Effector memory CD4-positive, alpha-beta T cell (primary cell): ENCODE measurements around the gene LTBP1.
"Not testable (repeated sequence)": the region's sequence is repeated elsewhere in the genome, so short reads cannot be mapped to it uniquely, and the experiment has no call there.

ENCODE experiments used
- DNase-seq, 3 donors: peaks; one replicate each; pipeline ENCODE4 v3.0.0-alpha.2; 2020
- H3K27ac ChIP-seq: 2 replicates; pipeline ENCODE4 v1.7.0; 2013; ENCODE audit warnings: mild to moderate bottlenecking, low read length, moderate library complexity; ENCODE audit not compliant: insufficient read depth, poor library complexity, severe bottlenecking
- H3K27me3 ChIP-seq: replicated peaks from 2 replicates; pipeline ENCODE4 v1.7.0; 2013; ENCODE audit warnings: mild to moderate bottlenecking, low read length; ENCODE audit not compliant: insufficient read depth, control insufficient read depth, poor library complexity, severe bottlenecking
- H3K36me3 ChIP-seq: 2 replicates; pipeline ENCODE4 v1.7.0; 2013; ENCODE audit warnings: mild to moderate bottlenecking, low read length, moderate library complexity; ENCODE audit not compliant: control insufficient read depth, insufficient read depth
- H3K4me1 ChIP-seq: 2 replicates; pipeline ENCODE4 v1.7.0; 2013; ENCODE audit warnings: low read length, mild to moderate bottlenecking; ENCODE audit not compliant: control insufficient read depth, insufficient read depth, poor library complexity, severe bottlenecking
- H3K4me3 ChIP-seq: 2 replicates; pipeline ENCODE4 v1.7.0; 2013; ENCODE audit warnings: low read length, low read depth, mild to moderate bottlenecking; ENCODE audit not compliant: insufficient read depth, poor library complexity, severe bottlenecking
- H3K9me3 ChIP-seq: 2 replicates; pipeline ENCODE4 v1.7.0; 2013; ENCODE audit warnings: mild to moderate bottlenecking, low read length, moderate library complexity; ENCODE audit not compliant: control insufficient read depth

The LTBP1 gene

GRCh38 chr2:32981612-32982011 lies 34.9 kb downstream of the LTBP1 start:
- no peaks in the 10 kb centered on the region for H3K27me3 ChIP-seq
- DNase-seq = no peak
- H3K27ac ChIP-seq = no peak overlapping the region
- no peaks in the 10 kb centered on the region for H3K9me3 ChIP-seq
- no peaks in the 10 kb centered on the region for H3K36me3 ChIP-seq
- no peaks in the 10 kb centered on the region for H3K4me1 ChIP-seq
- H3K4me3 ChIP-seq = no peak overlapping the region

- not testable (repeated sequence) for H3K36me3 ChIP-seq, DNase-seq, H3K27me3 ChIP-seq, H3K4me1 ChIP-seq, H3K9me3 ChIP-seq, H3K27ac ChIP-seq, H3K4me3 ChIP-seq
Measured at GRCh38 chr2:32983193-32983924, 36.6 kb downstream of the LTBP1 start.

DNA sequence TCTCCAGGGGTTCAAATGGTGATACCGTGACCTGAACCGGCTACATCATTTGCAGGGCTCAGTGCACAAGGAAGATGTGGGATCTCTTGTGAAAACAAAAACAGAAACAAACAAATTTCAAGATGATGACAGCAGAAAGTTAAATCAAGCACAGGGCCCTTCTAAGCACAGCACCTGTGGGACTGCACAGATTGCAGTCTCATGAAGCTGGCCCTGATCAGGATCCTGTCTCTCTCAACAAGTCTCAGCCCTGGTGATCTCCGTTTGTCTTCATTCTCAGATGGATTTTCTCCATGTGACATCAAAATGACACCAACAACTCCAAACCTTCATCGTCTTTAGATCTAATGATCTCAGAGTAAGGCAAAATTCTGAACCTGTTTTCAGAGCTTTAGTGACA lies 39.7 kb downstream of the LTBP1 start:
- no peaks in the 10 kb centered on the region for H3K9me3 ChIP-seq
- H3K4me1 ChIP-seq = no peaks in the 10 kb centered on the region
- H3K4me3 ChIP-seq = no peak overlapping the region
- no peaks in the 10 kb centered on the region for H3K27me3 ChIP-seq
- H3K27ac ChIP-seq = no peak overlapping the region
- H3K36me3 ChIP-seq = no peaks in the 10 kb centered on the region
- DNase-seq = no peak

GRCh38 chr2:32988525-32988924 lies 41.8 kb downstream of the LTBP1 start:
- H3K36me3 ChIP-seq = no peaks in the 10 kb centered on the region
- H3K4me3 ChIP-seq = no peak overlapping the region
- no peaks in the 10 kb centered on the region for H3K27me3 ChIP-seq
- H3K27ac ChIP-seq = no peak overlapping the region
- H3K9me3 ChIP-seq = no peaks in the 10 kb centered on the region
- H3K4me1 ChIP-seq = no peaks in the 10 kb centered on the region
- DNase-seq = no peak

- Histone ChIP-seq H3K9me3 (no peaks in the 10 kb centered on the region), H3K4me3 (no peak overlapping the region), H3K27me3 (no peaks in the 10 kb centered on the region), H3K4me1 (no peaks in the 10 kb centered on the region), H3K36me3 (no peaks in the 10 kb centered on the region), H3K27ac (no peak overlapping the region)
- no peak for DNase-seq
Measured at GRCh38 chr2:32990556-32990955, 43.8 kb downstream of the LTBP1 start.

DNA sequence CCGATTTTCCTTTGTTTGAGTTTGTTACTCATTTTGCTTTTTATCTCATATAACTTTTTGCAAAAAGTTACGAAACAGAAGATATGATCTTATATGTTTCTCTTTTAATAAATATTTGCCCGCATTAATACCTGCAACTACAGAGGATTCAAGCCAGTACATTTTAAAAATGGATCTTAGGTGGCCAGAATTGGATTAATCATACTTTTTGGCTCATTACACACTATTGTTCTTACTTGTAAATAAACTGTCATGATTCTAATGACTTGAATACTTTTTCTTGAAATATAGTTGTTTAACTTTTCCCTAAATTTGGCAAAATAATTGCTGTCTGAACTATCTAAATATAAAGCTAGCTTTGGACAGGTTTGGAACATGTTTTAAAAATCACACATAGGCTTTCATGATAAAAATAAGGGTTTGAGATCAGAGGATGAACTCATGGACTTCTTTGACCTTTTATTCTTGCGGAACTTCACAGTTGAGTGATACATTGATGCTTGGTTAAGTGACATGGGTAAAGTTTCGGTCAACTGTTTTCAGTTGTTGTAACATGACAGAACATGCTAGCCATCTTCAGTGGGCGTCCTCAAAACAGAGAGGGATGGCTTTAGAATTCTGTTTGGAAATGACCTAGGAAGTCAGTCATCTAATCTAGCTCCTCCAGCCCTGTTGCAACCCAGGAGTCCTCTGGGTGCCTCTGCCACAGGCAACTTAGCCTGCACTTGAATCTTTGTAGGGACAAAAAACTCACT lies 44.5 kb downstream of the LTBP1 start:
- Histone ChIP-seq H3K36me3 (no peaks in the 10 kb centered on the region), H3K4me3 (no peak overlapping the region), H3K9me3 (no peaks in the 10 kb centered on the region), H3K27me3 (no peaks in the 10 kb centered on the region), H3K27ac (no peak overlapping the region), H3K4me1 (no peaks in the 10 kb centered on the region)
- no peak for DNase-seq

- Histone ChIP-seq H3K4me1 (no peaks in the 10 kb centered on the region), H3K27me3 (no peaks in the 10 kb centered on the region), H3K9me3 (no peaks in the 10 kb centered on the region), H3K27ac (no peak overlapping the region), H3K4me3 (no peak overlapping the region), H3K36me3 (no peaks in the 10 kb centered on the region)
- no peak for DNase-seq
Measured at GRCh38 chr2:32993005-32993539, 46.3 kb downstream of the LTBP1 start.

DNA sequence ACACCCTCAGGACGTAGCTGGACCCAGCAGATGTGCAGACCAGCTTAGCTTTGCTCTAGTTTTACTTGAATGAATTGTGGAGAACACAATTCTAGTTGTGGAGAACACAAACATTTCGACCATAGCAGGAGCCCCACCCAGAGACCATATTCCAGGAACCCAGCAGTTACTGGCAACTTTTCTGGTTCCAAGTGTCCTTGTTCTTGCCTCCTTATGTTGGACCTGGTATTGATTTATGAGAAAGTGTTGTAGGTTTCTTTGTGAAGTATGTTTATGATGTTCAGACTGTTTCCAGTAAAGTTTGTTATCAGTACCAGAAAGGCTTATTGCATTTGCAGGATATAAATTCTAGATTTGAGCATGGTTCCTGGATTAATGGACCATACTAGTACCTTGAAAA lies 51.0 kb downstream of the LTBP1 start:
- no peak overlapping the region for H3K4me3 ChIP-seq
- H3K9me3 ChIP-seq = no peaks in the 10 kb centered on the region

GRCh38 chr2:33000986-33001385 lies 54.2 kb downstream of the LTBP1 start:
- no peaks in the 10 kb centered on the region for H3K36me3 ChIP-seq
- DNase-seq = no peak
- no peak overlapping the region for H3K27ac ChIP-seq
- no peaks in the 10 kb centered on the region for H3K27me3 ChIP-seq
- H3K4me1 ChIP-seq = no peaks in the 10 kb centered on the region
- H3K4me3 ChIP-seq = no peak overlapping the region
- no peaks in the 10 kb centered on the region for H3K9me3 ChIP-seq

More for the DNA sequence above, 51.0 kb downstream of the LTBP1 start:
- no peaks in the 10 kb centered on the region for H3K36me3 ChIP-seq
- no peak for DNase-seq
- H3K4me1 ChIP-seq = no peaks in the 10 kb centered on the region
- H3K27ac ChIP-seq = no peak overlapping the region
- H3K27me3 ChIP-seq = no peaks in the 10 kb centered on the region

DNA sequence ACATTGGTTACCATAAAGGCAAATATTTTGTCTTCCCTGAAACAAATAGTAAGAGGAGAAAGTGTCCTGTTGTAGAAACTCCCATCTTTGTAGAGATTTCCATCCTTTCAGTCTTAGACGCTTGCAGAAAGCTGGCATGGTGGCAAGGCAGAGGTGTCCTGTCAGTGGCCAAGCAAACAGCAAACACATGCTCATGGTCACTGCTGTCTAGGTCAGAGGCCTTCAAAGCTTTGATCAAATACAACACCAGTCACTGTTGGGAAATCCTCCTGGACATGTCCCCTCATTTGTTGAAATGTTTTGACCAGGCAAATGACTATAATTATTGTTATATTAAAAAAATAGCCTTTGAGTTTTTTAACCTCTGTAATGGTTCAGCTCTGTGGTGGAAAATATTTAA lies 55.1 kb downstream of the LTBP1 start:
- H3K4me3 ChIP-seq = no peak overlapping the region
- no peaks in the 10 kb centered on the region for H3K4me1 ChIP-seq
- DNase-seq = no peak
- no peaks in the 10 kb centered on the region for H3K36me3 ChIP-seq
- H3K9me3 ChIP-seq = no peaks in the 10 kb centered on the region
- no peak overlapping the region for H3K27ac ChIP-seq
- H3K27me3 ChIP-seq = no peaks in the 10 kb centered on the region
